PFSK-1 (cell line): ENCODE measurements around the gene NCOA5.

Source experiments
- FOXP2 ChIP-seq: optimal IDR thresholded peaks from 2 replicates; pipeline ENCODE3; 2011; ENCODE audit warnings: borderline replicate concordance, control low read depth, inconsistent platforms; ENCODE audit not compliant: insufficient read depth; ENCODE audit errors: extremely low read length, extremely low read depth
- POLR2AphosphoS5 ChIP-seq: IDR thresholded peaks from 2 replicates; pipeline ENCODE4 v1.6.1; 2012; ENCODE audit warnings: low read depth, mild to moderate bottlenecking, control low read depth, low read length, moderate library complexity
- REST ChIP-seq, 2 experiments: IDR thresholded peaks; 2 replicates each; pipeline versions ENCODE4 v1.6.1 to v1.8.0; 2011 to 2012; ENCODE audit warnings: low read depth in 2 of 2, low read length in 2 of 2, control low read depth in 1 of 2, inconsistent platforms in 1 of 2, mild to moderate bottlenecking in 1 of 2, moderate library complexity in 1 of 2; ENCODE audit not compliant: insufficient read depth in 1 of 2
- SIN3A ChIP-seq: IDR thresholded peaks from 2 replicates; pipeline ENCODE4 v1.6.1; 2012; ENCODE audit warnings: mild to moderate bottlenecking, low read length, moderate library complexity, borderline replicate concordance; ENCODE audit not compliant: insufficient read depth
- TAF1 ChIP-seq: IDR thresholded peaks from 2 replicates; pipeline ENCODE4 v1.6.1; 2012; ENCODE audit warnings: low read length, control low read depth, borderline replicate concordance; ENCODE audit not compliant: insufficient read depth

NCOA5 gene

GRCh38 chr20:46076806-46077205 is 13.0 kb downstream of the NCOA5 start:
- TF ChIP-seq FOXP2: no peak
- no peak for TF ChIP-seq REST (IDR thresholded peaks at IDR 0.05; ENCODE audit: insufficient read depth in 1 of 2, low read depth in 2 of 2, low read length in 2 of 2)
- no peak for TF ChIP-seq TAF1
- no peak for TF ChIP-seq SIN3A
- TF ChIP-seq POLR2AphosphoS5: no peak

- TF ChIP-seq FOXP2: no peak
- TF ChIP-seq SIN3A: no peak
- TF ChIP-seq TAF1: no peak
- TF ChIP-seq REST (IDR thresholded peaks at IDR 0.05; ENCODE audit: insufficient read depth in 1 of 2, low read depth in 2 of 2, low read length in 2 of 2): no peak
- no peak for TF ChIP-seq POLR2AphosphoS5
Measured at GRCh38 chr20:46074006-46074405, 15.8 kb downstream of the NCOA5 start.

- TF ChIP-seq SIN3A (no peak), POLR2AphosphoS5 (no peak), REST (IDR thresholded peaks at IDR 0.05; ENCODE audit: insufficient read depth in 1 of 2, low read depth in 2 of 2, low read length in 2 of 2) (no peak), FOXP2 (no peak), TAF1 (no peak)
Measured at GRCh38 chr20:46073443-46073842, 16.3 kb downstream of the NCOA5 start.

GRCh38 chr20:46073024-46073423 is 16.7 kb downstream of the NCOA5 start:
- TF ChIP-seq SIN3A (no peak), TAF1 (no peak), FOXP2 (no peak), POLR2AphosphoS5 (no peak), REST (IDR thresholded peaks at IDR 0.05; ENCODE audit: insufficient read depth in 1 of 2, low read depth in 2 of 2, low read length in 2 of 2) (no peak)

GRCh38 chr20:46071573-46071972 is 18.2 kb downstream of the NCOA5 start:
- TF ChIP-seq POLR2AphosphoS5 (no peak), TAF1 (no peak), FOXP2 (no peak), REST (IDR thresholded peaks at IDR 0.05; ENCODE audit: insufficient read depth in 1 of 2, low read depth in 2 of 2, low read length in 2 of 2) (no peak), SIN3A (no peak)
